COLO668 (cell line): Measurements from ENCODE around the gene HAPLN3.

ENCODE experiments used
- DNase-seq: peaks from one replicate; lab custom pipeline; 2025; ENCODE audit not compliant: unreplicated experiment; lab: John Stamatoyannopoulos, UW

The HAPLN3 gene

DNA sequence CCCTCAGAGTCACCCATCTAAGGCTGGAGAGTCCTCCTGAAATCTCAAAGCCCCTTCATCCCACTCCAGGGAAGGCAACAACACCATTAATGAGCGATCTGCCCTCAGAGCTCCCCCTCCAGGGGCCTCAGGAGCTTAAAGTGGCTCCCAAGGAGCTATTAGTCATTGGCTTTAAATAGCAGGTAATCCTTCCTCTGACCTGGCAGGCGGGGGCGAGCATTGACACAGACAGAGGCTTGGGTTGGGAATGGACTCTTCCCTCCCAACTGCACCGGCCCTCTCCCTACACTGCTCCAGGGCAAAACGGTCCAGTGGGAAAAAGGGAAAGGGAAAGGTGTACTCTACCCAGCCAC lies 16.4 kb upstream of the HAPLN3 start:
- DNase-seq = no peak

DNA sequence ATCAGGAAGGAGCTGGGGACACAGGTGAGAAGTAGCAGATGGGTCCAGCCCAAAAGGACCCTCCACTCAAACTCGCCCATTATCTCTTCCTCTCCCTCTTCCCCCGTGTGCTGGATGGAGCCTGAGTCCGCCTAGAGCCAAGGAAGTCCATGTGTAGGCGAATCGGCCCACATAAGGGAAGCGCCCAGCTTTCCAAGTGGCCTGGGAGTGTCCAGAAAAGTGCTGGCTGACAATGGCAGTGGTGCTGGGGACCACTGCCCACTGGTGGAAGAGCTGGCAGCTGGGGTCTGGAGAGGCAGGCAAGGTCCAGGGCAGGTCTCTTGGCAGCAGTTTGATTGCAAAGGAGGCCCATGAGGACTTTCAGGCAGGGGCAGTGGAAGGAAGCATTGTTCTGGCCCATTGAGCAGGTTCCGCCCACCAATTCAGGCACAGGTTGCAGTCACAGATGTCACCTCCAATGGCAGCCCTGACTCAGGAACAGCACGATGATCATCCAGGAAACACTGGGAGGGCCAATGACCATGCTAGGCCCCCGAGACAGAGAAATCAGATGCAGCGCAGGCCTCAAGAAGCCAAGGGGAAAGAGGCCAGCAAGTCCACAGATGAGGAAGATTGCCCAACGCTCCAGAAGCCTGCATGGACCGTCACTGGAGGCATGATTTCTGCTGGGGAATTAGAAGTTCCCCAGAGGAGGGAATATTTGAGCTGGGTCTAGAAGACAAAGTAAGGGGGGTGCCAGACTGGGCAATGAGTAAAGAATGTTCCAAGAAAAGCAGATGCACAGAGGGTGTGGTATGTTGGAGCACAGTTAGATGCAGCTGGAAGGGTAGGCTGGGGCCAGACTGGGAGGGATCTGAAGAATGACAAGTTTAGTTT lies 14.8 kb upstream of the HAPLN3 start:
- DNase-seq = no peak

- no peak for DNase-seq
These were observed 13.6 kb upstream of the HAPLN3 start for GRCh38 chr15:88908697-88909621.

- DNase-seq = no peak
These were observed 12.8 kb upstream of the HAPLN3 start for GRCh38 chr15:88908123-88908522.

- no peak for DNase-seq
These were observed 11.8 kb upstream of the HAPLN3 start for GRCh38 chr15:88907111-88907510.

- no peak for DNase-seq
These were observed 11.2 kb upstream of the HAPLN3 start for GRCh38 chr15:88906551-88906950.

GRCh38 chr15:88906130-88906529 lies 10.8 kb upstream of the HAPLN3 start:
- no peak for DNase-seq

DNA sequence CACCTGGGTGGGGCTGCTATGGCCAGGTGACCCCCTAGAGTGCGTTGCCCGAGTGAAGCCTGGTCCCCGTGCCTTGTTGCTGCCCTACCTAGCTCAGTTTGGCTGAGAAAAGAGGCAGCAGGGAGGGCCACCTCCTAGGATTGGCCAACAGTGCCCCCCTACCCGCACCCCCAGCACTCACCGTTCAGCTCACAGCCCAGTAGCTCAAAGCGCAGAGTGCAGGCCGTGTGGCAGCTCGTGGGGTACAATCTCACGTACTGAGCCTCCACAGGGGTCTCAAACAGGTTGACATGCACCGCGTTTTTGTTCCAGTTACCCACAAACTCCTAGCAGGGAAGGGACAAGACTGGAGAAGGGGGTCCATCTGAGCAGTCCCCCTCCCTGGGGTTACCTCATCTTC lies 10.2 kb upstream of the HAPLN3 start:
- no peak for DNase-seq

- peak; percentile 64 for DNase-seq
These were observed 9.4 kb upstream of the HAPLN3 start for GRCh38 chr15:88904624-88905327.

DNA sequence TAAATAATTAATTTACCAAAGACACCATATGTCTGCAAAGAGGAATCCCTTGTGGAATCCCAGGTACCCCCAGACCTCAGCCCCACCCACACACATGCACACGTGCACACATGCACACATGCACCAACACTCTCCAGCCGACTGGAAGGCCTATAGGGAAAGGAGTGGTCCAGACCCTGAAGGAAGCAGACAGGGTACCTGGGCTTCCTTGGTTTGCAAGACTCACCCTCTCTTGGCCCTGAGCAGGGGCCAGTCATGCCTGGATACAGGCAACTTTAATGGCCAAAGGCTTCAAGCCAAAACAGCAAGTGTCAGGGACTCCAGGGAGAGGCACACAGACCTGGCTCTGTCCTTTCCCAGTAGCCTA lies 8.9 kb upstream of the HAPLN3 start:
- no peak for DNase-seq

DNA sequence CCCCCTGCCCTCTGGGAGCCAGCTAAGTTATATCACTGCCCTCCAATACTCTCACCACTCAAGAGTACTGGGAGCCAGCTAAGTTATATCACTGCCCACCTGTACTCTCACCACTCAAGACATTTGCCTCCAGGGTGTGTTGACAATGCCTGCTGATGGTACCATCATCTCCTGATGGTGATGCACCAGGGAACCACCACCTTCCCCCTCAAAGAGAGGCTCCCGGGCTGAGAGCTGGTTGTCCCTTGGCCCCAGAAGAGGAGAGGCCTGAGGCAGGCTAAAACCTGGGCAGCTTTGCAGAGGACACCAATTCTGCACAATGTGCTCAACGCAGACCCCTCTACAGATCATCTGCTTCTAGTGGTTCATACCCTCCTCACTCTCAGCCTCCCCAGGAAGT lies 7.5 kb upstream of the HAPLN3 start:
- DNase-seq = no peak

DNA sequence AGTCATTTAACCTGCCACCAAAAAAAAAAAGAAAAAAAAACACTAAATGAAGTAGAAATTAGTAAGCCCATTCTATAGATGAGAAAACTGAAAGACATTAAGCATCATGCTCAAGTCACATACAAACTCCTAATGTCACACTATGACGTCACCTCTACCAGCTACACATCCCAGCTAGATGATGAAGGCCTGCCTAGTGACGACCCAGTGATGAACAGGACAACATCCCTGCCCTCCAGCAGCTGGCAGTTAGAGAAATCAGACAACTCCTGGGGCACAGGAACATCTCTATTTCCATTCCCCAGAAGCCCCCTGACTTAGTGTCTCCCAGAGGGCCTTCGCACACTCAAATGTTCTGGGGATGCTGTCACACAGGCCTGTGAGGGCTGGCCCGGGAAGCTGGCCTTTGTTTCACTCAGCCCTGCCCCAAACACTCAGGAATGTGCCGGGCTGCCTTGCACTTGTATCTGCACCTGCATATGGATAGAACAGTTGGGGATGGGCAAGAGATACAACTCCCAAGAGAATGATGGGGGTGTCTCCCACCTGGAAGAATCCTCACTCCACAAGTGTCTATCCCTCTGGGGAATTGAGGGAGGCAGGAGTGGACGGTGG lies 7.0 kb upstream of the HAPLN3 start:
- DNase-seq = no peak

GRCh38 chr15:88901508-88902220 lies 6.3 kb upstream of the HAPLN3 start:
- no peak for DNase-seq

- no peak for DNase-seq
These were observed 5.7 kb upstream of the HAPLN3 start for GRCh38 chr15:88900982-88901418.

DNA sequence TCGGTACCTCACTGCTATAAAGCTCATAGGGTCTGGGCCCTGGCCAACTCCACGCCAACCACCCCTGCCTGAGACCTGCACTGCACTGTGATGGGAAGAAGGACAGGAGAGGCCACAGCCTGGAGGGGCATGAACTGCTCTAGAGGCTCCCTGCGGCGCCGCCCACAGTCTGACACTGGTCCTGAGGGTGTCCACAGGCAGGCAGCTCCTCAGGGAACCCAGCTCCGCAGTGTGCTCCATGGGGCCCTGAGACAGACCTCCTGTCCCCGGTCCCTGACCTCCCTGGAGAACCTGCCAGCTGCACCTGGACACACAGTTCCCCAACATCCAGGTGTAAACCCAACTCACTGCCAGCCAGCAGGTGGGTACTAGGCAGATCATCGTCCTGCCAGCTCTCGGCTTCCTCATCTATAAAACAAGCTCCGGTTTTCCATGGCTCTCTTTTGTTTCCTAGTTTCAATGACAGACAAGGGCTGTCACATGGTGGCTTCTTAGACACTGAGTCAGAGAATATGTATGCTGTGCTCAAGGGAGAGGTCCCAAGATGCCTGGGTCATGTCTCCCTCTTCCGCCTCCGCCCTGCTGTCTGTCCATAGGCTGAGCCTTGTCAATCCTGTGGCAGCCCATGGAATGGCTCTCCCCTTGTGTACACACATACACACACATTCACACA lies 5.1 kb upstream of the HAPLN3 start:
- no peak for DNase-seq

DNA sequence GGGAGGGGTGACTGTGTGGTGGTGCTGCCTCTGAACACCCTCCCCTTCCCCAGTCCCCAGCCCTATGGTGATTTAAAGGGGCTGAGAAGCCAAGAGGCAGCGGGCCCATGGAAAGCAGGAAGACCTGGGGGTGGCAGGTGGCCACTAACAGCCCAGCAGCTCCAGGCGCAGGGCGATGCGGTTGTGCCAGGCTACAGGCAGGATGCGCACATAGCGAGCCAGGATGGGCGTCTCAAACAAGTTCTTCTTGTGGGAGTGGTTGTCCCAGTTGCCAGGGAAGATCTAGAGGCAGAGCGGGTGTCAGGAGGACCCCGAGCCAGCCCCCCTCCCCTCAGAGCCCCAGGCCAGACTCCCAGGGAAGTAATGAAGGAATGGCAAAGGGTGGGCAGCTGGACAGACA lies 3.9 kb upstream of the HAPLN3 start:
- no peak for DNase-seq

GRCh38 chr15:88898736-88899135 lies 3.4 kb upstream of the HAPLN3 start:
- DNase-seq = no peak

DNA sequence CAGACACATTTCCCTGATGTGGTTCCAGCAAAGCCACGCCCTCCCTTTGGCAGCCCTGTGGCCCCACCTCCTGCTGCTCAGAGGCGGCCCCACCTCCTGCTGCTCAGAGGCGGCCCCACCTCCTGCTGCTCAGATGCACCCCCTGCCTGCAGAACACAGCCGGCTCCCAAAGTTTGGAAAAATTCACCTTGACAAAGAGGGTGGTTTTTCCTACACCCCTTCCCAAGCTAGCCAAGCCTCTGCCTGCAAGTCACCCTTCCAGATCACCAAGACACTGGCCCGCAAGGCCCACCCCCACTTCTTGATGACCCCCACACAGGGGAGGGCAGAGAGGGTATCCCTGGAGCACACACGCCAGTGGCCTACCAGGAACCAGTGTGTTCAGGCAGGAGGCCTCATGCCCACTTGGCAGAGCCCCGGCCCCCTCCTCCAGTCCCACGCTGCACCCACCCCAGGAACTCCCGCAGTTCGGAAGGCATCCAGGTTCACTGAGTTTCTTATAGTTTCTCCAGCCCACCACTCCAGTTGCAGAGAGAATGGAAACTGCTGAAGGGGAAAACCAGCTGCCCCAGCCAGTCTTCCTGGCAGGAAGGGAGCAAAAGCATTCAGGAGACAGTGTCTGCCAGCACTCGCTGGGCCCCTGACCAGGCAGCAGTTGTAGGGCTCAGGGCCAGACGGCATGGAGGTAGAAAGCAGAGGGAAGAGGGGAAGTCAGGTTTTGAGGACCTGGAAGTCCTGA lies 2.3 kb upstream of the HAPLN3 start:
- peak; percentile 34 for DNase-seq

DNA sequence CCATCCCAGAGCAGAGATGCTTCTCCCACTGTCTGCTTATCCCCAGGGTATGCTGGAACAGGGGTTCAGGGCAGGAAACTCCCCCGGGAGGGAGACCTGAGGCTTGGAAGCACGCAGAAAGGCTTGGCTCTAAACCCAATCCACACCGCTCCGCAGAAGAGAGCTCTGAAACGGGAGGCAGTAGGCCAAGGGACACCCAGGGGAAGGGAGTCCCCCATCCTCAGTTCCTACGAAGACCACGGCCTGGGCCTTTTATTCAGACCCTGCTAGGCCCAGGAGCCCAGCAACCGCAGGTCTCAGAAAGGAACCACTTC lies 1.8 kb upstream of the HAPLN3 start:
- no peak for DNase-seq
